ENCODE data around the gene IDUA. TPM values are rescaled to one million over a fixed set of nuclear protein-coding genes. Genes with fewer than 3 reads are reported as not detected.

The IDUA gene
- total RNA-seq, 1 donor from 2014 or later: 46.0 TPM

DNA sequence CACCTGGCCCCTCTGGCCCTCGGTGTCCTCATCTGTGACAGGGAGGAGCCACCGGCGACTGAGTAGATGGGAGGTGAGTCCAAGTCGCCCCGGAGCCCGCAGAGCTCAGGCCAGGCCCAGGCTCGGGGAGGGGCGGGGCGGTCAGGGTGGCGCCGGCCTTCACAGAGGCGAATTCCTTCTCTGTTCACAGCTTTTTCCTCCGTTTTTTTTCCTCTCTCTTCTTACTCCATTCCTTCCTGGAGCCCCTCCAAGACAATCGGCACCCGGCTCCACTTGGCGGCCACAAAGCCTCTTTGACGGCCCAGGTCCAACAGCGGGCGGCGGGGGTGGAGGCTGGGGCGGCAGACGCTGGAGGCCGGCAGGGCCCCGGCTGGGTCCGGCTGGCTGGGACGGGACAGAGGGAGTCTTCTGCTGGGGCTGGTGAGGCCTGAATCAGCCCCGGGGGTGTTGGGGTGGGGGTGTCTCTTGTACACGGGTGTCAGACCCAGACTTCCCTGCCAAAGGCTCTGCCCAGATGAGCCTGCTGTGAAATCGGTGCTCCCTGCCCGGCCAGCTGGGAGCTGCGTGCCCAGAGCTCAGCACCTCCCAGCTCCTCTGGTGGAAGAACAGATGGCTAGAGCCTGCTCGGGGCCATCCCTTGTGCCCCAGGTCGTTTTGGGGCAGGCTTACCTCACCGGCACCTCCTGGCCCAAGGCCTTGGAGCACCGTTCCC is 47.2 kb downstream of the IDUA start:
- H3K4me3 Mint-ChIP-seq (ENCODE audit: unreplicated experiment): no peak overlapping the region
- no peaks in the 10 kb centered on the region for H3K36me3 Mint-ChIP-seq (ENCODE audit: low read depth)
- TF ChIP-seq, protein P1, sequence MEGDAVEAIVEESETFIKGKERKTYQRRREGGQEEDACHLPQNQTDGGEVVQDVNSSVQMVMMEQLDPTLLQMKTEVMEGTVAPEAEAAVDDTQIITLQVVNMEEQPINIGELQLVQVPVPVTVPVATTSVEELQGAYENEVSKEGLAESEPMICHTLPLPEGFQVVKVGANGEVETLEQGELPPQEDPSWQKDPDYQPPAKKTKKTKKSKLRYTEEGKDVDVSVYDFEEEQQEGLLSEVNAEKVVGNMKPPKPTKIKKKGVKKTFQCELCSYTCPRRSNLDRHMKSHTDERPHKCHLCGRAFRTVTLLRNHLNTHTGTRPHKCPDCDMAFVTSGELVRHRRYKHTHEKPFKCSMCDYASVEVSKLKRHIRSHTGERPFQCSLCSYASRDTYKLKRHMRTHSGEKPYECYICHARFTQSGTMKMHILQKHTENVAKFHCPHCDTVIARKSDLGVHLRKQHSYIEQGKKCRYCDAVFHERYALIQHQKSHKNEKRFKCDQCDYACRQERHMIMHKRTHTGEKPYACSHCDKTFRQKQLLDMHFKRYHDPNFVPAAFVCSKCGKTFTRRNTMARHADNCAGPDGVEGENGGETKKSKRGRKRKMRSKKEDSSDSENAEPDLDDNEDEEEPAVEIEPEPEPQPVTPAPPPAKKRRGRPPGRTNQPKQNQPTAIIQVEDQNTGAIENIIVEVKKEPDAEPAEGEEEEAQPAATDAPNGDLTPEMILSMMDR (IDR thresholded peaks at IDR 0.05): no peak

DNA sequence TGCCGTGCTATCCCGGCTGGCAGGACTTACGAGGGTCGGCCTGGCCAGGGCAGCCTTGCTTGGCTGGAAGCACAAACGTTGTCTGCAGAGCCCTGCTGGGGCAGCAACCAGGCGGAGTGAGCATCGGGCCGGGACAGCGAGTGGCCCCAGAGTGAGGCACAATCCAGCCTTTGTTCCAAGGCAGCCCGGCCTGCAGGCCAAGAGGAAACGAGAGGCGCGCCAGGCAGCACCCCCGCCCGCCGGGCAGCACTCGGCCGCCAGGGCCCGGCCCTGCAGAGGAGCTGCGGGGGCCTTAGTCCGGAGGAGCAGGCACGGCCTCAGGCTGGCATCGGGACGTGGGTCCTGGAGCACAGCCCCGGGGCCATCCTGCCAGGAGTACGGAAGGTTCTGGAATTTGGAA is 48.7 kb downstream of the IDUA start:
- DNase-seq (ENCODE audit: low spot score): no peak
- TF ChIP-seq, protein P1 (IDR thresholded peaks at IDR 0.05): no peak
- Mint-ChIP-seq H3K4me3 (ENCODE audit: unreplicated experiment) (no peak overlapping the region), H3K27me3 (ENCODE audit: low read depth) (no peaks in the 10 kb centered on the region), H3K36me3 (ENCODE audit: low read depth) (no peaks in the 10 kb centered on the region), H3K4me1 (ENCODE audit: low read depth) (peaks cover 23% of the 10 kb centered on the region), H3K9me3 (ENCODE audit: low read depth) (no peaks in the 10 kb centered on the region), H3K27ac (ENCODE audit: unreplicated experiment) (no peak overlapping the region)

More for the DNA sequence above, 47.2 kb downstream of the IDUA start:
- no peaks in the 10 kb centered on the region for H3K27me3 Mint-ChIP-seq (ENCODE audit: low read depth)
- peaks cover 9% of the 10 kb centered on the region for H3K4me1 Mint-ChIP-seq (ENCODE audit: low read depth)
- peak overlapping the region; percentile 77 for H3K27ac Mint-ChIP-seq (ENCODE audit: unreplicated experiment)
- no peak for DNase-seq (ENCODE audit: low spot score)
- no peaks in the 10 kb centered on the region for H3K9me3 Mint-ChIP-seq (ENCODE audit: low read depth)

DNA sequence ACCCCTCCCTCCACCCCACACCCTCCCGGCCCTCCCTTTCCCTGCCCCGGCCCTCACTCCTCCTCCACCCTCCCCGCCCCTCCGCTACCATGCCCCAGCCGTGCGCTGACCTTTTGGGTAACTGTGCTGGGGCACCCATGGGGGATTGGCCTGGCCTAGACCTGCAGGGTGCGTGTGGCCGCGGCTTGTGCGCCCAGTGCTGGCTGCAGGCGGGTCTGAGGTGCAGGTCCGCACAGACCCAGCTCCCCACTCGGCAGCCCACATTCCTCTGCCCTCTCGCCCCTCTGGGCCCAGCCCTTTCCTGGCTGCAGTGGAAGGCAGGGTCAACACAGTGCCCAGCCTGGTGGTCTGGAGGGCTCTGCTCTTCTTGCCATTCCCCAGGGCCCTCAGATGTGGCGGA is 49.3 kb downstream of the IDUA start:
- Mint-ChIP-seq H3K4me1 (ENCODE audit: low read depth) (peaks cover 24% of the 10 kb centered on the region), H3K36me3 (ENCODE audit: low read depth) (no peaks in the 10 kb centered on the region), H3K4me3 (ENCODE audit: unreplicated experiment) (no peak overlapping the region), H3K9me3 (ENCODE audit: low read depth) (no peaks in the 10 kb centered on the region), H3K27ac (ENCODE audit: unreplicated experiment) (no peak overlapping the region), H3K27me3 (ENCODE audit: low read depth) (no peaks in the 10 kb centered on the region)
- TF ChIP-seq, protein P1 (IDR thresholded peaks at IDR 0.05): no peak
- no peak for DNase-seq (ENCODE audit: low spot score)

DNA sequence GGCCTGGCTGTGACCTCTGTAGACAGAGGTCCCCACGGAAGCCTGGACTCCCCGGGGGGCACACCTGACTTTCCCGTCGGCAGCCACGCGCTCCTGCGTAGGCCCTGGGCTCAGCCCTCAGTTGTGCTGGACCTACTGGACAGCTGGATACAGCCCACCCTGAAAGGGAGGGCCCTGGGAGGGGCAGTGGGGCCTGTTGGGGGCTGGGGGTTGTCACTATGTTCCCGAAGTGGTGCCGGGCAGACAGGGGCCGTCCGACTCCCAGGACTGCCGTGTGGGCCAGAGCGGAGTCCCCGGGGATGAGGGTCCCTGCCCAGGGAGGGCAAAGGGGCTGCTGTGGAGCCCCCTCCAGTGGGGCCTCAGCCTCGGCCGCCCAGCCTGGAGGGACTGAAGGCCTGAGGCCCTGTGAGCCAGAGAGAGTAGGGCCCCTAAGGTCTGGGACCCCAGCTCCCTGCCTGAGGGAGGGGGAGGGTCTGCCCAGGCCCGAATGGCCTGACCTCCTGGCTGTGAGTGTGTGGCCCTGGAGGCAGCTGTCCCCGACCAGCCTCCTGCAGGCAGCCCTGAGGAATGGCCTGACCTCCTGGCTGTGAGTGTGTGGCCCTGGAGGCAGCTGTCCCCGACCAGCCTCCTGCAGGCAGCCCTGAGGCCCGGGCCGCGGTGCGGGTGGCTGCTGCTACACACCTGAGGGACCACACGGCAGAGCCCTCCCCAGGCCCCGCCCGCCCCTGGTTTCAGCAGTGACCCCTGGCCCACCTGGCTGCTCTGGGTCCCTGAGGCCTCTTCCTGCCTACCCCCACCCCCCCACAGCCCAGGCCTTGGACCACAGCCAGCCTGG is 50.3 kb downstream of the IDUA start:
- H3K36me3 Mint-ChIP-seq (ENCODE audit: low read depth): no peaks in the 10 kb centered on the region
- H3K27ac Mint-ChIP-seq (ENCODE audit: unreplicated experiment): no peak overlapping the region
- no peaks in the 10 kb centered on the region for H3K27me3 Mint-ChIP-seq (ENCODE audit: low read depth)
- no peak for DNase-seq (ENCODE audit: low spot score)
- no peak overlapping the region for H3K4me3 Mint-ChIP-seq (ENCODE audit: unreplicated experiment)
- H3K9me3 Mint-ChIP-seq (ENCODE audit: low read depth): no peaks in the 10 kb centered on the region
- TF ChIP-seq, protein P1 (IDR thresholded peaks at IDR 0.05): no peak
- peaks cover 35% of the 10 kb centered on the region for H3K4me1 Mint-ChIP-seq (ENCODE audit: low read depth)

DNA sequence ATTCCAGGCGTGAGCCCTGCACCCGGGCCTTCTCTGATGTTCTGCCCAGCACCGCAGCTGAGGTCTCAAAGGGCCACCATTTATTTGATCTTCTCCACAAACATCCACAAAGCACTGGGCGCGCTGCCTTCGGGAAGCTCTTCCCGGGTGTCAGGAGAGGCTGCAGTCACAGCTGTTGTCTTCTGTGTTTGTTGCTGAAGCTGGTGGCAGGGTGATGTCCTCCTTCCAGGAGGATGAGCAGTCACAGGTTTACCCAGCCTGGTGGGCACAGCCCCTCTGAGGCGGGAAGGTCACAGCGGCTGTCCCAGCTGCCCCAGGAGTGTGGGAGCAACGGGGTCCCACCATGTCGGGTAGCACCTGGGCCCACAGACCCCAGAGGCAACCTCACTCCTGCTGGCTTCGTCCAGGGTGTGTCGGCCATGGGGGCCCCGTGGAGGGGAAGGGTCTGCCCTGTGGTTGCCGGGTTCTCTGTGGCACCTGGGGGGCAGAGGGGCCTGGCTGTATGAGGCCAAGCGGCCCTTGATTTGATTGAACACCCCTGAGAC is 52.2 kb downstream of the IDUA start:
- Mint-ChIP-seq H3K9me3 (ENCODE audit: low read depth) (no peaks in the 10 kb centered on the region), H3K27me3 (ENCODE audit: low read depth) (no peaks in the 10 kb centered on the region), H3K4me3 (ENCODE audit: unreplicated experiment) (no peak overlapping the region), H3K27ac (ENCODE audit: unreplicated experiment) (peak overlapping the region; percentile 27), H3K4me1 (ENCODE audit: low read depth) (peaks cover 47% of the 10 kb centered on the region), H3K36me3 (ENCODE audit: low read depth) (no peaks in the 10 kb centered on the region)
- TF ChIP-seq, protein P1 (IDR thresholded peaks at IDR 0.05): no peak
- DNase-seq (ENCODE audit: low spot score): no peak
